Fibroblast of mammary gland (primary cell): ENCODE data around the gene EPHA10.

Source experiments
- DNase-seq: peaks from one replicate; pipeline ENCODE4 v3.0.0-alpha.2; 2010; ENCODE audit warnings: low read depth
- H3K4me3 ChIP-seq: 2 replicates; pipeline ENCODE4 v1.5.1; 2011; ENCODE audit warnings: low read depth, mild to moderate bottlenecking, low read length, moderate library complexity; ENCODE audit not compliant: control insufficient read depth
- TF ChIP-seq, protein P1 (sequence below): conservative IDR thresholded peaks from 2 replicates; pipeline ENCODE4 v1.5.1; 2011; ENCODE audit warnings: low read depth, low read length, inconsistent platforms; ENCODE audit not compliant: control insufficient read depth, insufficient read depth

EPHA10 gene

DNA sequence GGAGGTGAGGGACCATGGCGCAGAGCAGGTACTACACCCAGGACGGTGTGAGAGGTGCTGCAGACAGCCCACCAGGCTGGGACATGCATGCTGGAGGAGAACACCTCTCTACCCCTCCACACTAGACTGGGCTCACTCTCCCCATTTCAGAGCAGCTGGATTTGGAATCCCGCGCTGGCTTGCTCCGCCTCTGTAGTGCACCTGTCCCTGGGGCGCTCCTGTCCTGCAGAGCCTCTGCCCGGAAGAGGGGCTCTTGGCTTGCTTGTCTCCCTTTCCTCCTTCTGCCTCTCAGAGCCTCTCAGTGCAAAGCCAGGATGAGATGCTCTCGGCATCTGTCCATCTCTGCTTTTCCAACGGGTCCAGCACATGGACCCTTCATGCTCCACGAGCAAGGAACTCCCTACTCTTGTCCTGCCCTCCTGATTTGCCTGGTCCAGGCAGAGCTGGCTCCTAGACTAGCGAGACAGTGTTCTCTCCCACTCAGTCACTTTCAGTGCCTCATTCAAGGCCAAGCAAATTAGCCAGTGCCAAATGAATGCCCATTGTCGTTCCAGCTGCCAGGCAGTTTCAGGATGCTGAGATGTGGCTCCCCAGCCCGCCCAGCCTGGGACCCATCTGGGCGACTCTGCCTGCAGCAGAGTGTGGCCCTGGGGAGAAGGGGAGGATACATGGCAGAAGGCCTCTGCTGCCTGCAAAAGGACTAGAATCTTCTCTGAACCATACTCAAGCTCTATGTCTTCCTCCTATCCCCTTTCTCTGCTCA lies 38.9 kb downstream of the EPHA10 start:
- TF ChIP-seq, protein P1, sequence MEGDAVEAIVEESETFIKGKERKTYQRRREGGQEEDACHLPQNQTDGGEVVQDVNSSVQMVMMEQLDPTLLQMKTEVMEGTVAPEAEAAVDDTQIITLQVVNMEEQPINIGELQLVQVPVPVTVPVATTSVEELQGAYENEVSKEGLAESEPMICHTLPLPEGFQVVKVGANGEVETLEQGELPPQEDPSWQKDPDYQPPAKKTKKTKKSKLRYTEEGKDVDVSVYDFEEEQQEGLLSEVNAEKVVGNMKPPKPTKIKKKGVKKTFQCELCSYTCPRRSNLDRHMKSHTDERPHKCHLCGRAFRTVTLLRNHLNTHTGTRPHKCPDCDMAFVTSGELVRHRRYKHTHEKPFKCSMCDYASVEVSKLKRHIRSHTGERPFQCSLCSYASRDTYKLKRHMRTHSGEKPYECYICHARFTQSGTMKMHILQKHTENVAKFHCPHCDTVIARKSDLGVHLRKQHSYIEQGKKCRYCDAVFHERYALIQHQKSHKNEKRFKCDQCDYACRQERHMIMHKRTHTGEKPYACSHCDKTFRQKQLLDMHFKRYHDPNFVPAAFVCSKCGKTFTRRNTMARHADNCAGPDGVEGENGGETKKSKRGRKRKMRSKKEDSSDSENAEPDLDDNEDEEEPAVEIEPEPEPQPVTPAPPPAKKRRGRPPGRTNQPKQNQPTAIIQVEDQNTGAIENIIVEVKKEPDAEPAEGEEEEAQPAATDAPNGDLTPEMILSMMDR, result no peak
- no peak for DNase-seq
- no peak overlapping the region for H3K4me3 ChIP-seq

DNA sequence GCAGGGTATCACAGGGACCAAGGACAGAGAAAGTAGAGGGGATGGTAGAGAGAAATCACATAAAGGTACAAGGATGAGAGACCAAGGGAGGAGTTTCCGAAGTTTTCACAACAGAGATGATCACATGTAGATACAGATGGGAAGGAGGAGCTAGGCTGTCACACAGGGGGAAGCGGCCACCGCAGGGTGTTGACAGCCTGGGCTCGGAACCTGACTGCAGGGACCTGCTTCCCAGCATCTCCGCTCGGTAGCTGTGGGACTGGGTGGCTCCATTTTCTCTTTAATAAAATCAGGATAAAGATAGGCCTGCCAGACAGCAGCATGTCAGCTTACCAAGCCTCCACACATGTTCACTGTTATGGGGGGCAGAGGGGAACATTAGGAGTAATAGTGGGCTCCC lies 40.3 kb downstream of the EPHA10 start:
- TF ChIP-seq, protein P1, result no peak
- DNase-seq, result no peak
- H3K4me3 ChIP-seq, result no peak overlapping the region

- H3K4me3 ChIP-seq, result no peak overlapping the region
- TF ChIP-seq, protein P1, result no peak
- peak; percentile 57 for DNase-seq
Observed at GRCh38 chr1:37723390-37724078, 41.4 kb downstream of the EPHA10 start.

DNA sequence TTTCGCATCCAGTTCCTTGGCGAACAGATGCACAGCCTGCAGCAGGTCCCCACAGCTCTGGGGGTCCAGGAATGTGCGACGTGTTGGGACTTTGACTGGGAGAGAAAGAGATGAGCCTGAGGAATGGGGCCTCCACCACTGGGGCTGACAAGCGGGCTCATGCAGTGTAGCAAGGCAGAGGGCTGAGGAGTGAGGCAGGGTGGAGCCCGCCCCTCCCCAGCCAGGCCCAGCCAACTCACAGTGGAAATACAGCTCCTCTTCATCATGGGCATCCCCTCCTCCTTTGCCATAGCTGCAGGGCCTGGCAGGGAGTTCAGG lies 41.9 kb downstream of the EPHA10 start:
- H3K4me3 ChIP-seq, result no peak overlapping the region
- DNase-seq, result no peak
- TF ChIP-seq, protein P1, result no peak

DNA sequence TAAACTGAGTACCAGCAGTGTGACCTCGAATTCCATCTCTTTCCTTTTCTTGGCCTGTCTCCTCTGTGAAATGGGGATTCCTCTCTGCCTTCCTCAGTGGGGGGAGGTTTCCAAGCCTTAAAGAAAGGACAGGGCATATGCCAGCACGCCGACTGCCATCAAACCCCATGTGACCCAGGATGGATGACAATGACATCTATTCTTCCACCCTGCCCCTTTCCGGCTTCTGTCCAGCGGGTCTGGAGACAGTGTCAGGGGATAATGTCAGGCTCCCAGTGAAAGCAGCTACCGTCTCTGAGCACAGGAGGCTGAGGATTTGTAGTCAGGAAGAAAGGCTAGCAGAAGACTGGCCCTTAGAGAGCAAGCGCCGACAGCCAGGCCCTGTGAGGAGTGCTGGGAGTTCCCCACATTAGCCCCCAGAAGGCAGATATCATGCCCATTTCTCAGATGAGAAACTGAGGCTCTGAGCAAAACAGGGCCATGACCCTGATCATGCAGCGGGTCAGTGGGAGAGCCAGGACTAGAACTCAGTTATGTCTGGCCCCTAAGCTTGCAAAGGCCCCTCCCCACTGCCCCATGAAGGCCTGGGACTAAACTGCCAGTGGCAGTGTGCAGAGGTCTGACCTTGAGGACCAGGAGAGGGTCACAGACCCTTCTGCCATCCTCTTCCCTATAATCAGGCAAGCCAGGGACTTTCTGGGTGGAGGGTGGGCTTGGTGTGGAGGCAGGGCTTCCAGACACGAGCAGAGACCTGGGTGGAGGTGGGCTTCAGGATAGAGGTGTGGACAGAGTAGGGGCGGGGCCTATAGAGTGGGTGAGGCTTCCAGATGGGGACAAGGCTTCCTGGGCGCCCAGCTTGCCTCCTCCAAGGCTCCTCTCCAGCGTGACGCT lies 42.5 kb downstream of the EPHA10 start:
- no peak overlapping the region for H3K4me3 ChIP-seq
- DNase-seq, result no peak
- TF ChIP-seq, protein P1, result no peak

DNA sequence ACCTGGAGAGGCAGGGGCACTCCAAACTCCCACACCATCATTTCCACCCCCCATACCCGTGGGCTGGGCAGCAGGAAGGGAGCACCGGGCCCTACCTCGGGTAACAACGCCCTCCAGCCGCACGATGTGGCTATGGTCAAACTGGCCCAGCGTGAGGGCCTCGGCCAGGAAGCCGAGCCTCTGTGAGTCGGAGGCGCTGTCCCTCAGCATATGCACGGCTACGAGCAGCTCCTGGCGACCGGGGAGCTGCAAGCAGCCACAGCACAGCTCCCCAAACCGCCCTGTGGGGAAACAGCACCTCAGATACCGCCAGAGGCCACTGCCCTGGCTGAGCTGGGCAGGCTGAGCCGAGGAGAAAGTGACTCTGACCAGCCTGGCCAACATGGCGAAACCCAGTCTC lies 43.4 kb downstream of the EPHA10 start:
- H3K4me3 ChIP-seq, result no peak overlapping the region
- TF ChIP-seq, protein P1, result no peak
- DNase-seq, result no peak
